Lower leg skin (tissue), 4 donors: ENCODE results near the gene PFDN2. TPM values are rescaled to one million over a fixed set of nuclear protein-coding genes. Genes with fewer than 3 reads are reported as not detected.

Experiments used
- DNase-seq, 2 donors: peaks; one replicate each; pipeline ENCODE4 v3.0.0-alpha.2; 2019; ENCODE audit warnings: low spot score in 2 of 2
- H3K4me3 ChIP-seq: fragments of 200-600 bp; sonication (generic); 2 replicates; pipeline ENCODE4 v1.5.1; 2017; ENCODE audit warnings: mild to moderate bottlenecking, low read depth; ENCODE audit not compliant: poor library complexity, severe bottlenecking
- POLR2A ChIP-seq, 2 donors: fragments of 450-650 bp; IDR thresholded peaks; one replicate each; pipeline ENCODE4 v1.6.1; 2016 to 2017; ENCODE audit warnings: antibody characterized with exemption in 2 of 2, mild to moderate bottlenecking in 1 of 2, moderate library complexity in 1 of 2
- WGBS, 2 donors: methylation state at CpG; one replicate each; pipeline ENCODE4 v1.1.5; 2018; 5-methylcytosine and 5-hydroxymethylcytosine counted together
- intact Hi-C: fragments of 100-400 bp; cut with DNase I; formaldehyde crosslinking; loops from one replicate; pipeline ENCODE4 v1.15.0; 2023; ENCODE audit warnings: low total_unique reads
- total RNA-seq, 4 donors: library from RNA; depleted of rRNA; stranded (reverse); fragments of >200 nt; gene quantifications; one replicate each; pipeline ENCODE4 v1.1.0, GENCODE V29; 2016
- TF ChIP-seq, protein P1 (sequence below), 3 donors: fragments of 450-650 bp; IDR thresholded peaks; one replicate each; pipeline ENCODE4 v1.5.1; 2016; ENCODE audit warnings: antibody characterized with exemption in 3 of 3, mild to moderate bottlenecking in 3 of 3, moderate library complexity in 2 of 3

Gene PFDN2
- total RNA-seq, 4 donors from 2014 or later: 19.3 to 24.7 (median 22.4) TPM

DNA sequence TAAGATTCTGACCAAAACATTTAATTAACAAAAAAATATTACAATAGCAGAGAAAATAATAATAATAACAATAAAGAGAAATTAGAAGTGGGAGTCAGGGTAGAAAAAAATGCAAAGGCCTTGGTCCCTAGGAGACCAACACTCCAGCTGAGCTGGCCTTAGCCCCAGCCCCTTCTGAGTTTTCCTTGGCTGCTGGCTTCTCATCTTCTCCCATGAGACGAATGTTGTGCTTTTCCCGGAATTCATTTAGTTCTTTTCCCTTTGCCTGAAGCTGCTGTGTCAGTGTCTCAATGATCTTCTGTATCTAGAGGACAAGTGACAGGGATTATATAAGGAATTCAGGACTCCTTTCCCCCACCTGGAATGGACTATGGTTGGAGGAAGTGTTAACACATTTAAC is 17.3 kb downstream of the PFDN2 start:
- TF ChIP-seq, protein P1, sequence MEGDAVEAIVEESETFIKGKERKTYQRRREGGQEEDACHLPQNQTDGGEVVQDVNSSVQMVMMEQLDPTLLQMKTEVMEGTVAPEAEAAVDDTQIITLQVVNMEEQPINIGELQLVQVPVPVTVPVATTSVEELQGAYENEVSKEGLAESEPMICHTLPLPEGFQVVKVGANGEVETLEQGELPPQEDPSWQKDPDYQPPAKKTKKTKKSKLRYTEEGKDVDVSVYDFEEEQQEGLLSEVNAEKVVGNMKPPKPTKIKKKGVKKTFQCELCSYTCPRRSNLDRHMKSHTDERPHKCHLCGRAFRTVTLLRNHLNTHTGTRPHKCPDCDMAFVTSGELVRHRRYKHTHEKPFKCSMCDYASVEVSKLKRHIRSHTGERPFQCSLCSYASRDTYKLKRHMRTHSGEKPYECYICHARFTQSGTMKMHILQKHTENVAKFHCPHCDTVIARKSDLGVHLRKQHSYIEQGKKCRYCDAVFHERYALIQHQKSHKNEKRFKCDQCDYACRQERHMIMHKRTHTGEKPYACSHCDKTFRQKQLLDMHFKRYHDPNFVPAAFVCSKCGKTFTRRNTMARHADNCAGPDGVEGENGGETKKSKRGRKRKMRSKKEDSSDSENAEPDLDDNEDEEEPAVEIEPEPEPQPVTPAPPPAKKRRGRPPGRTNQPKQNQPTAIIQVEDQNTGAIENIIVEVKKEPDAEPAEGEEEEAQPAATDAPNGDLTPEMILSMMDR (IDR thresholded peaks at IDR 0.05): no peak
- no peak for TF ChIP-seq POLR2A (IDR thresholded peaks at IDR 0.05)
- WGBS, 2 donors: 57 to 64% methylated on average over 2 of the region's 2 CpGs
- intact Hi-C loops: no loop called here
- no peak for DNase-seq
- no peak overlapping the region for H3K4me3 ChIP-seq

DNA sequence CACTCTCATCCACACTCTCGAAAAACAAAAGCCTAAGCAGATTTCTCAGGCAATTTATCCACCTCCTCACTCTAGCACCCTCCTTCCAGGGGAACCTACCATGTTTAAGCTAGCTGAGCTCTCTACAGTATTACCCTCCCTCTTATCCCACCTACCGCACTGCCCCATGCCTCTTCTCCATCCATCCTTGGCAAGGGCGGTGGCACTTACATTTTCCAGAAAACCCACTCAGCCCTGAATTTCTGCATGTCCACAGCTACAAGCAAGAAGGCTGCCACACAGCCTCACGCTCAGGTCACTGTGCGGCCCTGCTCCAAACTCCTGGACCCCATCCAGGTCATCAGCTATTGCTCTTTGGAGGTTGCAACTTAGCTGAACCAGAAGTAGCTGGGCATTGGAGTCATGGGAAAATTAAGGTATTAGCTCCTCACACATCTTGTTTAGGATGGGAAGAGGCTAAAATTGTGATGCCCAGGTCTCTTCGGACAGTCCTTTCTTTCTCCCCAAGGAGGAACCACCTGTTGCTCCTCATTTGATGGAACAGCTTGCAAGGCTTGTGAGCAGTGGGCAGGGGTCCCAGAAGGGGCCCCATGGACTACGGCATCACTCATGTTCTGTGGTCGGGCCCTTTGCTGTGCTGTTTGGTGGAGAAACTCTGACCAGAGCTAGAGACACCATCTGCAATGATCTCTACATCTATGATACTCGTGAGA is 18.6 kb downstream of the PFDN2 start:
- intact Hi-C loops: loop anchor here (5.0 to 10.0 kb wide), 2 partner anchors 97 to 374 kb away; no protein-coding TSS in a partner anchor
- peak in 1 of 2 donors; percentile 74 for DNase-seq
- no peak for TF ChIP-seq POLR2A (IDR thresholded peaks at IDR 0.05)
- TF ChIP-seq, protein P1 (IDR thresholded peaks at IDR 0.05): no peak
- H3K4me3 ChIP-seq: no peak overlapping the region
- WGBS, 2 donors: 83 to 90% methylated on average over 9 of the region's 9 CpGs

DNA sequence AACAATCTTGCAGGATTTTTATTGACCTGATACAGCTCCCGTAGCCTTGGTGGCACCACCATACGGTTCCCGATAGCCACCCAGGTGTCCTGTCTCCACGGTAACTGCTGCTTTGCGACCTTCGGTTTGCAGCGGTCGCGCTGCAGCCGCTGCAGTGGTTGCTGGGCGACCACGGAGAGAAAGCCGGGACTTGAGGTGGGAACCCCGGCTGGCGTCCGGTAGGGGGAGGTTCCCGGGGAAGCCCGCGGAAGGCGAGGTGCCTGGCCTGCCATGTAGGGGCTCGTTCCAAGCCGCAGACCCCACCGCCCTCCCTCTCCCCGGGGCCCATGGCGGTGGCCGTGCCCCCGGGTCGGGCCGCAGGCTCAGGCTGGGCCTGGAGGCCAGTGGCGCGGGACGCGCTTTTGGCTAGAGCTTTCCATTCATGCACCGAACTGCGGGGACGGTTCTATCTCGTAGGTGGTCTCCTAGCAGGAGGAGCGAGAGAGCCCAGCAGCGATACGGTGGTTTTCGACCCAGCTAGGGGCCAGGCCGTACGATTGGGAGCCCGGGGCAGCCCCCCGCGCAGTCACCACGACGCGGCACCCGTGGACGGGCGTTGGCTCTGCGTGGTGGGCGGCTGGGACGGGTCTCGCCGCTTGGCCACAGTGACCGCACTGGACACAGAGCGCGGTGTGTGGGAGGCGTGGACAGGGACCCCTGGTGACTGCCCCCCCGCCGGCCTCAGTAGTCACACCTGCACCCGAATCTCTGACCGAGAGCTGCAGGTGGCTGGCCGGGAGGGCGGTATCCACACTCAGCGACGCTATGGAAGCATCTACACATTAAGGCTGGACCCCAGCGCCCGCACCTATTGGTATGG is 19.4 kb downstream of the PFDN2 start, which contains the start of gene KLHDC9:
Gene KLHDC9 (plus strand): TSS at position 152 of the 859 bp plus-strand sequence. CDS start 175 bp downstream, at position 327.
- no peak for TF ChIP-seq POLR2A (IDR thresholded peaks at IDR 0.05)
- TF ChIP-seq, protein P1 (IDR thresholded peaks at IDR 0.05): no peak
- peak in 1 of 2 donors; percentile 91 for DNase-seq
- intact Hi-C loops: loop anchor here (5.0 to 10.0 kb wide), 2 partner anchors 96 to 374 kb away; no protein-coding TSS in a partner anchor
- peak within 1 kb of the TSS; percentile 31 for H3K4me3 ChIP-seq
- WGBS, 2 donors: 11 to 32% methylated on average over 13 to 62 of the region's 71 CpGs

DNA sequence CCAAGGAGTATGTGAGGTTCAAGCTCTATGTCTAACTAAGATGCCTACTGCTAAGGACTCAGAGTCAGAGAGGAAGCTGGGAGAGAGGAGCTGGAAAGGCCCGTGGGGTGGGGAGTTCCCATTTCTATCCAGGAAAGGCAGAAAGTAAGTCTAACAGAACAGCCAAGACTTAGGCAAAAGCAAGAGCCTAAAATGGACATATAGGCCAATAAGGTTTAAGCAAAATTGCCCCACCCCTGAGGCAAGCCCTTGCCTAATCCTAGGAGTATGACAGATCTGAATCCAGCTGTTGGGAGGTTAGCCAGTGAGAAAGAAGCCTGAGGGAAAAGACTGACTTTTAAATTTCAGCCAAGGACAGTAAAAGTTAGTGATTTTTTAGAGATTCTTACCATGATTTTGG is 21.3 kb downstream of the PFDN2 start:
- no peak overlapping the region for H3K4me3 ChIP-seq
- DNase-seq: peak in 1 of 2 donors; percentile 84
- no peak for TF ChIP-seq POLR2A (IDR thresholded peaks at IDR 0.05)
- TF ChIP-seq, protein P1 (IDR thresholded peaks at IDR 0.05): no peak
- WGBS, 2 donors: 21 to 23% methylated on average over 1 of the region's 1 CpG
- intact Hi-C loops: loop anchor here (5.0 to 10.0 kb wide), 2 partner anchors 94 to 372 kb away; no protein-coding TSS in a partner anchor

DNA sequence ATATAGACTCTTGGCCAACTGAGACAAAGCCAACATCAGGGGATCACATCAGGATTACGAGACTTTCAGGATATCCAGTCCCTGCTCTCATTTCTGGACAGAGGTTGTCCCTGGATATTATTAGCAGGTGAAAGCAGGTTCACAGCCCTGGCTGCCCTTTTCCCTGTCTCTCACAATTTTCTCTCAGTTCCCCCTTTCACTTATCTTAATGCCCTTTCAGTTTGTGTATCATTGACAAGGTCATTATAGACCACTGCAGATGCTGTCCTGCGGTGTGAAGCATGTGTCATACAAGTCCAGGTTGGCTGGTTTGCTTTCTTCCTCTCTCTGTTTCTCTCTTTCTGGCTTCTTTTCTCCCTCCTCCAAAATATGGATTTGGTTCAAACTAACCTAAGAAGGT is 21.8 kb downstream of the PFDN2 start:
- TF ChIP-seq, protein P1 (IDR thresholded peaks at IDR 0.05): no peak
- no peak for TF ChIP-seq POLR2A (IDR thresholded peaks at IDR 0.05)
- intact Hi-C loops: loop anchor here (5.0 to 10.0 kb wide), 2 partner anchors 94 to 371 kb away; no protein-coding TSS in a partner anchor
- peak in 1 of 2 donors; percentile 18 for DNase-seq
- H3K4me3 ChIP-seq: no peak overlapping the region
- 90 to 93% methylated on average over 2 of the region's 2 CpGs for WGBS, 2 donors
